Activated T-cell treated with anti-CD3 and anti-CD28 coated beads for 4 hours (primary cell): Measurements from ENCODE around the gene UBAC2.

Experiments
- DNase-seq: peaks from one replicate; pipeline ENCODE4 v3.0.0-alpha.2; 2020

Gene UBAC2, protein sequence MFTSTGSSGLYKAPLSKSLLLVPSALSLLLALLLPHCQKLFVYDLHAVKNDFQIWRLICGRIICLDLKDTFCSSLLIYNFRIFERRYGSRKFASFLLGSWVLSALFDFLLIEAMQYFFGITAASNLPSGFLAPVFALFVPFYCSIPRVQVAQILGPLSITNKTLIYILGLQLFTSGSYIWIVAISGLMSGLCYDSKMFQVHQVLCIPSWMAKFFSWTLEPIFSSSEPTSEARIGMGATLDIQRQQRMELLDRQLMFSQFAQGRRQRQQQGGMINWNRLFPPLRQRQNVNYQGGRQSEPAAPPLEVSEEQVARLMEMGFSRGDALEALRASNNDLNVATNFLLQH

DNA sequence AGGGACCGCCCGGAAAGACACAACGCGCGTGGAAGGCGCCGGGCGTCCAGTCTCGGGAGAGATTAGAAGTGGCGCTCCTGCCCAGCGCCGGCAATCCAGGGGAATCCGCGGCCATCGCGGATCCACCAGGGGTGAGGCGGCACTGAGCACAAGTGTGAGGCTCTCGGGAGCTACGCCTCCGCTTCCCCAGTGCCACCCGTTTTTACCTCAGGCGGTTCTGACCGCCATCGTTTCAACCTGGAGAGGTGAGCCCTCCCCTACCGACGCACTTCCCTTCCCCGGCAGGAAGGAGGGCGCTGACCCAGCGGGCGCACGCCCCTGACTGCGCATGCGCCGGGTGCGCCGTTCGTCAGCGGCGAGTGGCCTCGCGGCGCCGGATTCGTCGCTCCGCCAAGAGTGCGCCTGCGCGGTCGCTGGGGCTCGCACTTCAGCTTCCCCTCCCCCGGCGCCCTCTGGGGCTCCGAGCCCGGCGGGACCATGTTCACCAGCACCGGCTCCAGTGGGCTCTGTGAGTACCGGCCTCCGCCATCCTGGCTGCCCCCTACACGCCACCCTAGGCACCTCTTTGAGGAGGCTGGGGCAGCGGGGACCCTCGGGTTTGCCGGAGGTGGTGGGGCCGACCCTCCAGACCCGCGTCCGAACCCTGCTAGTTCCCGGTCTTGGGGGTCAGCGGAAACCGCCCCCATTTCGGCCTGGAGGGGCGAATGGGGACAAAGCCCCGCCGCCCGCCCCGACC is at the start of gene UBAC2:
UBAC2 (plus strand) TSS at position 423 of the 736 bp plus-strand sequence; CDS start at position 478, 55 bp downstream.
- peak; percentile 94 for DNase-seq

DNA sequence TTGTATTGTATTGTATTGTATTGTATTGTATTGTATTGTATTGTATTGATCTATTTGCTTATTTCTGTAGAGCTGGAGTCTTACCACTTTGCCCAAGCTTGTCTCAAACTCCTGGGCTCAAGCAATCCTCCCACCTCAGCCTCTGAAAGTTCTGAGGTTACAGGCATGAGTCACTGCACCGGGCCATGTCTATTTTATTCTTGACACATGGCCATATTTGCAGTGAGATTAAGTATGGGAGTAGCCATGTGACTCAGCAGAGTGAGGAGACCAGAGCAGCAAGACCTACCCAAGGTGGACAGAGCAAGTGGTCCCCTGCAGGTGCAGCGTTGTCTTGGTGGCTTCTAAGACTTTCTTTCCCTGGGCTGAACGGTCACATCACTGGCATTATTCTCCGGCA is 49.1 kb upstream of the UBAC2 start:
- DNase-seq: no peak

DNA sequence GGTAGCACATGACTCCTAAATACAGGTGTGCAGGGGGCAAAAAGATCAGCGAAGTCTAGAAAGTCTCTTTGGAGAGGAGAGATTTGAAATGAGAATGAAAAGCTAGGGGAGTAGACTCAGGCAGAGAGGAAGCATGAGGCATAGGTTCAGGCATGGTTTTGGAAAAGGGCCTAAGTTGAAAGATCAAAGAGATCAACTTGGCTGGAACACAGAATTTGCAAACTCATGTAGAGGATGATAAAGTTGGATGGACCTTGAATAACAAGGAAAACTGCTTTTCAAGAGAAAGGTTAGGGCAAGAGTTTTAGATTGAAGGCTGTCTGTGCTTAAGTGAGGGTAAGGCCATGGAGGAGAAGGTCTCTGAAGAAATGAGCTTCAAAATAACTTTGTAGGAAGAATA is 47.4 kb upstream of the UBAC2 start:
- no peak for DNase-seq

DNA sequence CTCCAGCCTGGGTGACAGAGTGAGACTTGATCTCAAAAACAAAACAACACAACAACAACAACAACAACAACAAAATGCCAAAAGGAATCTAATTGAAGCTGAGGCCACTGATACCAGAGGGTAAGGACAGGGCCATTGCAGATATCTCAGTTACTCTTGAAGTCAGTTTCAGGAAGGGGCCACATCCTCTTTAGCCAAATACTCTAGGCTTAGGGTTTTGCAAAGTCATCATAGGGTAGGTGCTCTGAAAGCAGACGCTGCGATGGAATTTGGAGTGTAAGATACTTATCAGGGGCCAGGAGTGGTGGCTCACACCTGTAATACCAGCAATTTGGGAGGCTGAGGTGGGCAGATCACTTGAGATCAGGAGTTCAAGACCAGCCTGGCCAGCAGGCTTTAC is 46.6 kb upstream of the UBAC2 start:
- DNase-seq: no peak

DNA sequence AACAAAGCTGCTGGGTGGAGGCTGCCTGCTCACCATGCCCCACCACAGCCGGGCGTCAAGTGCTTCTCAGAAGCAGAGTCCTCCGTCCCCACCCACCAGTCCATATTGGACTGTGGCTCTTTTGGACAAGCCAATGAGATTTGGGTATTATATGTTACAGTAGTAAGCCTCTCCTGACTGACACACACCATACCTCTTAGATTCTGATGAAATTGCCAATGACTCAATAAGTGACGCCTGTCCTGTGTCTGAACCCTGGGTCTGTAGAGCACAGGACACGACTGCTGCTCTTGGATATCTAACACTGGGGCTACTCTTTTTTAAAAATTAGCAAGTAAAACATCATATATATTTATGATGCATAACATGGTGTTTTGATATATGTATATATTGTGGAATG is 44.8 kb upstream of the UBAC2 start:
- no peak for DNase-seq

DNA sequence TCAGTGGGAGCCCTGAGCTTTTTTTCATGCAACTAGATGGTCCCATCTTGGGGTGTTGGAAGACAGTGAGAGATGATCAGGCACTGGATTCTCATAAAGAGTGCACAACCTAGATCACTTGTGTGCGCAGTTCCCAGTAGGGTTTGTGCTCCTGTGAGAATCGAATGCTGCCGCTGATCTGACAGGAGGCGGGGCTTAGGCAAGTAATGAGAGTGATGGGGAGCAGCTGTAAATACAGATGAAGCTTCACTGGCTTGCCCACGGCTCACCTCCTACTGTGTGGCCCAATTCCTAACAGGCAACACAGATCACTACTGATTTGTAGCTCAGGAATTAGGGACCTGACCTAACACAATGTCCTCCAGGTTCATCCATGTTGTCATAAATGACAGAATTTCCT is 43.6 kb upstream of the UBAC2 start:
- no peak for DNase-seq

DNA sequence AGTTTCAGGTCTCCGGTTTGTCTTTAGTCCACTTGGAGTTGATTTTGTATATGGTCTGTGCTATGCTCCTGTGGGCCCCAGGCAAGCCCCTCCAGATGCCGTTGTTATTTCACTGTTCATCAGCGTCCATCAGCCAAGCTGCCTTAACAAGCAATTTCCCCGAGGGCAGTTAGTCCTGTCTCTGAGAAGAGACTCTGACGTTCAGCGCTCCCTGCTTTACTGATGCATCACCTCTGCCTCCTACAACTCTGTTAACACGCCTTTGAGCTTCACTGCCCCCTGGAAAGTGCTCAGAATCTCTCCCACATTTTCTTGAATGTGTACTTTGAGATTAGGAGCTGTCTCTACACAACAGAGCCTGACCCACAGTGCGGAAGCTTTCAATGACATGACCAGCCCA is 41.8 kb upstream of the UBAC2 start:
- no peak for DNase-seq

DNA sequence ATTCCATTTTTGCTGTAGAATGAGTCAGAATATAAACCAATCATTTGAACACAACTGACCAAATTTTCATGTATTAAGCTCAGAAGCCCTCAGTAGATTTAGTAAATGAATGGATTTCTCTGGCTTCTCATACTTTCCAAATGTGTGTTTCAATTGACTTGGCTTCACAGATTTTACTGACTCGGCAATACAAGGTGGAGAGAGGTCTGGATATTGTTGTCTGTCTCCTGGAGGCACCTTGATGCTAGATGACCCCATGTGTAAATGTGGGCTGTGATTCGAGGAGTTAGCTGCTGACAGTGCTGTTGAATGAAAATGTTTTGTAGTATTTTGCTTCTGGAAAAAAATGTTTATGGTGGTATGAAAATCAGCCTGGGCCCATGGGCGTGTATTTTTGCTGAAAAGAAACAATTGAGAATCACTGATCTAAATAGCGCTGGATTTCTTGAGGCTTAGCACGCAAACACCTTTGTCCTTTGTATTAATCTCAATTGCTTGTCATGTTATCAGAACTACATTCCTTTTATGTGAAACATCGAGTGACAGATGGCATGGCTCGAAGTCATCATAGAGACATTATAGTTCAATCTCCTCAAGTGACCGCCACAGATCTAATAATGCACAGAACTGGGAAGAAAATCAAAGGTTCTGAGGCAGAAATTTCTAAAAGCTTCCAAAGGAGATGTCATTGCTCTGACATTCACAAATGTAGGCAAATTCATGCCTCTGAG is 41.2 kb upstream of the UBAC2 start:
- DNase-seq: no peak

DNA sequence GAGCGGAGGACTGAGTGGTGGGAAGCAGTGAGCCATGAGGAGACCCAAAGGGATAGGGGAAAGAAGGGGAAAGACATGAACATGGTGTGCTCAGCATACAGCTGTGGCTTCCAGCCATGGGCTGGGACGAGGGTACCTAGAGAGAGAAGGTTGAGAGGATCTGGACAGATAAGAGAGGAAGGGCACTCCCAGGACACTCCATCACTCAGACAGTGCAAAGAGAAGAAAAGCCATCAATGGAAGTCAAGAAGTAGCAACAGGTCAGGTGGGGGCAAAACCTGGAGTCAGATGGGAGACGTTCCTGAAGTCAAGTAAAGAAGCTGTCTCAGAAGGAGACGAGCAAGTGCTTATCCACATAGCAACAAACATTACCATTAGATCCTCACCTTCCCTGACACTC is 40.2 kb upstream of the UBAC2 start:
- DNase-seq: no peak

DNA sequence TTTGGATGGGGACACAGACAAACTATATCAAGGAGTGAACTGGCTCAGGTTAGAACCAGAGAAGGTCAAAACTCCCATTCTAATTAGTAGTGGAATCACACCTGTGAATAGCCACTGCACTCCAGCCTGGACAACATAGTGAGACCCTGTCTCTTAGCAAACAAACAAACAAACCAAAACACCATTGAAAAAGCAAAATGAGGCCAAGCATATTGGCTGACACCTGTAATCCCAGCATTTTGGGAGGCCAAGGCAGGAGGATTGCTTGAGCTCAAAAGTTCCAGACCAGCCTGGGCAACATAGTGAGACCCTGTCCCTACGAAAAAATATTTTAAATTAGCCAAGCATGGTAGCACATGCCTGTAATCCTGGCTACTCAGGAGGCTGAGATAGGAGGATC is 39.1 kb upstream of the UBAC2 start:
- DNase-seq: no peak

DNA sequence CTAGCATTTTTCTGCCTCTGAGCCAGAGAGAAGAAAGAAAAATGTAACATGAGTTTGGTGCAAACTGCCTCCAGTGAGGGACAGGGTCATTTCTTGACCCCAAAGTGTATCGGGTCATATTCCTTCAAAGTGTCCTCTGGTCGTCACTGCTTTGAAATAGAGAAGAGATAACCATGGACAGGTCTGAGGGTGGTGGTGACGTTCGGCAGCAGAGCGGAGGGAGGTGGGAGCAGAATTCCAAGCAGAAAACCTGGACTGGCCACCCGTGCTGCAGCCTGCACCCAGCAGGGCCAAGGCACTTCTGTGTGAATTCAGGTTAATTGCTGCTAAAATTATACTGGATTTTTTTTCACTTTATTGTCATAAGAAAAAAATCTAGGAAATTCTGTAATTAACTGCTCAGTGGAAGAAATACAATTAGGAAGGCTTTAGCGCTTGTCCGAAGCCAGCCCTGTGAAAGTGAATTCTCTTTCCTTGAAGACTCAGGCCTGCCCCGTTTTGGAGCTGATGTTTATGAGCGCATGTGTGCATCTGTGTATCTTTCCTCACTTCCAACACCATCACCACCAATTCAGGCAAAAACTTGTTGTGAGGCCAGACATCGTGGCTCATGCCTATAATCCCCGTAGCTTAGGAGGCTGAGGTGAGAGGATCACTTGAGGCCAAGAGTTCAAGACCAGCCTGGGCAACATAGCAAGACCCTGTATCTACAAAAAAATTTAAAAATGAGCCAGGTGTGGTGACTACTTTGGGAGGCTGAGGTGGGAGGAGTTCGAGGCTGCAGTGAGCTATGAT is 37.9 kb upstream of the UBAC2 start:
- DNase-seq: no peak

DNA sequence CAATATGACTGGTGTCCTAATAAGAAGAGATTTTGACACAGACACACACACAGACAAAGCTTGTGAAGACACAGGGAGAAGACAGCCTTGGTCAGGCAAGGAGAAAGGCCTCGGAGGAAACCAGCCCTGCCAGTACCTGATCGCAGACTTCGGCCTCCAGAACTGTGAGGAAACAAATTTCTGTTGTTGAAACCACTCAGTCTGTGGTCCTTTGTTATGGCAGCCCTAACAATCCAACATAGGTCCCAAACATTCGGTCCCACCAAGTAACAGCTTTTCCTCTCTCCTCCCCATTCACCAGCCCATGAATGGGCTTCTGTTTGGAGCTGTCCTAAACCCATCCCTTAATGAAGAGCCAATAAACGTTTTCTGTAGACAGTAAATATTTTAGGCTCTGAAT is 36.4 kb upstream of the UBAC2 start:
- no peak for DNase-seq

DNA sequence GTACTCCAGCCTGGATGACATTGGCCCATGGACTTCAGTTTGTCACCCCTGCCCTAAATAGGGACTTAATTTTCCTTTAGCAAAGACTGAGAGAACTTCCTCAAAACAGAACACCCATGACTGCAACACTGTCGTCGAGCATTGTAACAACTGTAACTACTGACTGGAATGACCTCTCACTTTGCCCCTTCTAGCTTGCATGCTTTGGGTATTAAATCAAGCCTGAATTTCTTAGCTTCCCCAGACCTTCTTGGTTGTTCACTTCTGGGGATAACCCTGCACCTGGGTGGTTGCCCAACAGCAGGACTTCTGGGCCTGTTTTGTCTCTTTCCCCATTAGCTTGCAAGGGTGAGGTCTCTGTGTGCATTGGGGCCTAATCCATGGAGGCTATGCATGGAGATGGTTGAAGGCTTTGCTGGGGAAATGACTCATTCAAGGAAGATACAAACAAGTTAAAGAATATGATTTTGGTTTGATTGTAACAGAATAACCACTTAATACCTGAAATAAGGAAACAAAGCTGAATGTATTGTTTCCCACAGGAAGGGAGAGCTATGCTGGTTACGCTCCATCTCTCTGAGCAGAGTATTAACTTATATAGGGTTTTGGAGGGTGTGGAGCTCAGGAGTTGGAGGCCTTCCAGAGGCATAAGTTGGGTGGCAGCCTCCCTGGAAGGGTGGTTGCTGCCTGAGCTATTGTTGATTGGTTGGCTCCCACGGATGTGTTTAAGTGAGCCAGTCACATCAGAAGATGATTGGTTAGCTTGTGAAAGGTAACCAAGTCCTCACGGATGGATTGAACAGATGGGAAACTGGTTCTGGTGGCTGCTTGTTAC is 34.7 kb upstream of the UBAC2 start:
- DNase-seq: no peak

DNA sequence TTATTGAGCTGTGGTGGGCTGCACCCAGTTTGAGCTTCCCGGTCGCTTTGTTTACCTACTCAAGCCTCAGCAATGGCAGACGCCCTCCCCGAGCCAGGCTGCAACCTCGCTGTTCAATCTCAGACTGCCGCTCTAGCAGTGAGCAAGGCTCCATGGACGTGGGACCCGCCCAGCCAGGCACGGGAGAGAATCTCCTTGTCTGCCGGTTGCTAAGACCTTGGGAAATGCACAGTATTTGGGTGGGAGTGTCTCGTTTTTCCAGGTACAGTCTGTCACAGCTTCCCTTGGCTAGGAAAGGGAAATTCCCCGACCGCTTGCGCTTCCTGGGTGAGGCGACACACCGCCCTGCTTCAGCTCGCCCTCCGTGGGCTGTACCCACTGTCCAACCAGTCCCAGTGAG is 27.7 kb upstream of the UBAC2 start:
- DNase-seq: no peak

DNA sequence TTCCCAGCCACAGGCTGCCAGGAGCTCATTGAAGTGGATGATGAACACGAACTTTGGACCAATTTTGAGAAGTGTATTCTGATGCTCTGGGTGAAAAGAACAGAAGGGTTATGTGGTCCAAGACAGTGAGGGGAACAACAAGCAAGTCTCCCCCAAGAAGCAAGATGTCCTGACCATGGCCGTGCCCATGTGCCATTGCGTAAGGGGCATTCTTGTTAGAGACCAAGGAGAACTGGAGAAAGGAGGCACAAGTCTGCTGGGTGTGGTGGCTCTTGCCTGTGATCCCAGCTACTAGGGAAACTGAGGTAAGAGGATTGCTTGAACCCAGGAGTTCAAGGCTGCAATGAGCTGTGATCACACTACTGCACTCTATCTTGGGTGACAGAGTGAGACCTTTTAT is 27.0 kb upstream of the UBAC2 start:
- DNase-seq: no peak

DNA sequence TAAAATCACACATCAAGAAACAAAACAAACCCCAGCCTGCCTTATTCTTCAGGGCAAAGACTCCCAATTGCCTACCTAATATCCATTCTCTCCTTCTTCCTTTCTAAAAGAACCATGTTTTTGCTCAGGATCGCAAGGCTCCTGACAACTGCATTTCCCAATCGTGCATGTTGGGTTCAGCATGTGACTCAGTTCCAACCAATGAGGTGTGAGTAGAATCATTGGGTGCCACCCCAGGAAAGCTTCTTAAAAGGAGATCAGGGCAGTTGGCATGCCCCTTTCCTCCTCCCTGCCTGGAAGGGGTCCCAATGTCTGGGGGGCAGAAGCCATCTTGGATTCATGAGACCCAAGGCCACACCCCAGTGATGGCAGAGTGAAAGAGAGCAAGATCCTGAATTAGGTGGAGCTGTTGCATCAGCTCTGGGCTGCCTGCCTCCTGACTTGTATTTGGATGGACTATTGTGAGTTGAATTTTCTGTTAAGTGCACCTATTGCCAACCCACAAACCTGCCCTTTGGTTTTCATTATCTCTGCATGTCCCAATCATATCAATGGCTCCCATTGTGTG is 26.0 kb upstream of the UBAC2 start:
- no peak for DNase-seq

DNA sequence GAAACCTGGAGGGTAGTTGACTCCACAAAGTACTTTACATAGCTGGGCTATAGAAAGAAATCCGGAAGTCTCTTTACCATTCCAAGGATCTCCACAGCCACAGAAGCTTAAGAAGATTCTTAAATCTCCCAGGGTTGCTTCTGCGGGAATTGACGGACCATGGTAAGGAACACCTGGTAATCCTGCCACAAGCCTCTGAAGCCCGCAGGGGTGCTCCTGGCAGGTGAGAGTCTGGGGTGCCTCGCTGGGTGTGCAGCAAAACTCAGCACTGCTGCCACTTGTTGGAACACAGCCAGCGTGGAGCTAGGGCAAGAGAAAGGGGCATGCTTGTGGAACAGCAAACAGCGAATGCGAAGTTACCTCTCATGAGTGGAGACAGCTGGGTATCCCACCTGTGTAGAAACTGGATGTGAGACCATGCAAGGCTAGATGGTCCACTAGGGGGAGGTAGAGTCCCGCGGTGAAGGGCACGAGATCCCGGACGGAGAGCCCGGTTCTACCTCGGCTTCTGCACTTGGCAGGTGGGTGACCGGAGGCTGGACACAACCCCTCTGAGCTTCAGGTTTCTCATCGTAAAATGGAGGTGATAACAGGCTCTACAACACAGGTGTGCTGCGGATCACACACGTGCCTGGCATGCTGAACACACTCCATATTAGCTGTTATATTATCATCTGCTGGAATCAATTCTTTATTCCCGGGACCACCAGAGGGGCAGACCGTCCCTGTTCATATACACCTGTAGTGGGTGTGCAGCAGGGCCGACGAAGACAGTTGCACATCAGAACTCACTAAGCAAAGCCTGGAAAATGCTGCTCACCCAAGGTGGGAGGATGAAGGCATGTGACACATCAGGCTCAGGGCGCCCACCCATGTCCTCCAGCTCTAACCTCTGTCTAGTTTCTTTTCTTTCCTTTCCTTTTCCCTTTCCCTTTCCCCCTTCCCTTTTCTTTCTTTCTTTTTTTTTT is 24.1 kb upstream of the UBAC2 start:
- DNase-seq: peak; percentile 79

DNA sequence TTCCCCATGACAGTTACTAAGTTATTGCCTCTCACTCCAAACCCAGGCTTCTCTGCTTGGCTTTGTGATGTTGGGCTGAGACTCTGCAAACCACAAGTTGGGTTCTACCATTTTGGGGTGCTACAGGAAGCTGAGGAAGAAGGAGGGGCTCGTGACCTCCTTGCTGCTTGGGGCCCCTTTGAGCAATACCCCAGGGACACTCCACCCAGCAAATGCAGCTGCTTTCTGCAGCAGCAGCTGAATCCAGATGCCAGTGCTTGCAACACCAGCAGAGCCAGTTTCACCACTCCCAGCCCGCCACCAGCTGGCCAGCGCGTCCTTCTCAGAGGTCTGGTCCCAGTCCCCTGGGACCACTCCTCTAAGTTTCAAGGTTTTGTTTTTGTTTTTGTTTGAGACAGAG is 22.0 kb upstream of the UBAC2 start:
- DNase-seq: no peak

DNA sequence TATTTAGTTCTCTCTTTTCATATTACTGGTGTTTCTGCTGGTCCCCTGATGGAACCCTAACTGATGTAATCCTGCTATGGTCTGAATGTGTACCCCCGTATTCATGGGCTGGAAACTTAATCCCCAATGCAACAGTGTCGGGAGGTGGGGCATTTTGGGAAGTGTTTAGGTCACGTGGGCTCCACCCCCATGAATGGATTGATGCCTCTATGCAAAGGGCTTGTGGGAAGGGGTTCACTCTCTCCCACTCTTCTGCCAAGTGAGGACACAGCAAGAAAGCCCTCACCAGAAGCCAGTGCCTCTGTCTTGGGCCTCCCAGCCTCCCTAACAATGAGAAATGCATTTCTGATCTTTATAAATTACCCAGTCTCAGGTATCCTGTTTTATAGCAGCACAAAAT is 21.2 kb upstream of the UBAC2 start:
- DNase-seq: no peak

DNA sequence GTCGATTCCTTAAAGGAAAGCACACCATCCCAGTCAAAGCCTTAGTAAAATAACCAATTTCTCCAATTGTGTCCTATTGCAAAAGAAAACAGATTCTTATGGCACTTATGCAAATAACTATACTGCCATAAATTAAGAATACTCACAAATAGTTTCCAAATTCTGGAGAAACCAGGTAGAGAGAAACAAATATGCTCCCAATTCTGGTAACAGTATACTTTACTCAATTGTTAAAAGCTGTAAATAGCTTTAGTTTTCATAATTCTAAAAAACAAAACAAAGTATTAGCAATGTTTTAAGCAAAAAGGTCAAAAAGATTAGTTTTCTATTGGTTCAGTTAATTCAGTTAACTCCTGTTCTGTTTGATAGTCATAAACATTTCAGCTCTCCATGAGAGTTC is 18.2 kb upstream of the UBAC2 start:
- no peak for DNase-seq

DNA sequence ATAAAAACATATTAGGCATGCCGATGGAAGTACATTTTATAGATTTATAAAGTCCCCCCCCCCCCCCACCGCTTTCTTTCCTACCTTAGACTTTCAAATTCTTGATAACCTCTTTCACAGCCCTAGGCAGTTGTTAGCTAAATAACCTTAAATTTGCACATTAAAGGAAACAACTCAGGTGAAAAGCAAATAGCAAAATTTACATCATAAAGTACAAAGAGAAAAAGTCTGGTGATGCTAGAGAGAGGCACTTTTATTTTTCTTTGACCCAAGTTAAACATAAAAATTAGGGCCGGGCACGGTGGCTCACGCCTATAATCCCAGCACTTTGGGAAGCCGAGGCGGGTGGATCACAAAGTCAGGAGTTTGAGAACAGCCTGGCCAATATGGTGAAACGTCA is 15.0 kb upstream of the UBAC2 start:
- DNase-seq: no peak
